Panc1 (cell line): Measurements from ENCODE around the gene PLP1.

Experiments used
- POLR2AphosphoS5 ChIP-seq: IDR thresholded peaks from 2 replicates; pipeline ENCODE4 v1.6.1; 2012; ENCODE audit warnings: mild to moderate bottlenecking, low read depth, low read length, moderate library complexity
- SIN3A ChIP-seq: IDR thresholded peaks from 2 replicates; pipeline ENCODE4 v1.6.1; 2012; ENCODE audit warnings: low read depth, mild to moderate bottlenecking, low read length, moderate library complexity, borderline replicate concordance; ENCODE audit not compliant: insufficient read depth
- TCF7L2 ChIP-seq: IDR thresholded peaks from 2 replicates; pipeline ENCODE4 v1.6.1; 2011; ENCODE audit warnings: mild to moderate bottlenecking, low read depth, low read length, inconsistent platforms
- TF ChIP-seq, protein P1 (sequence below): fragments of 450-650 bp; IDR thresholded peaks from 2 replicates; pipeline ENCODE4 v1.5.1; 2017; ENCODE audit warnings: mild to moderate bottlenecking

- TF ChIP-seq, protein P1, sequence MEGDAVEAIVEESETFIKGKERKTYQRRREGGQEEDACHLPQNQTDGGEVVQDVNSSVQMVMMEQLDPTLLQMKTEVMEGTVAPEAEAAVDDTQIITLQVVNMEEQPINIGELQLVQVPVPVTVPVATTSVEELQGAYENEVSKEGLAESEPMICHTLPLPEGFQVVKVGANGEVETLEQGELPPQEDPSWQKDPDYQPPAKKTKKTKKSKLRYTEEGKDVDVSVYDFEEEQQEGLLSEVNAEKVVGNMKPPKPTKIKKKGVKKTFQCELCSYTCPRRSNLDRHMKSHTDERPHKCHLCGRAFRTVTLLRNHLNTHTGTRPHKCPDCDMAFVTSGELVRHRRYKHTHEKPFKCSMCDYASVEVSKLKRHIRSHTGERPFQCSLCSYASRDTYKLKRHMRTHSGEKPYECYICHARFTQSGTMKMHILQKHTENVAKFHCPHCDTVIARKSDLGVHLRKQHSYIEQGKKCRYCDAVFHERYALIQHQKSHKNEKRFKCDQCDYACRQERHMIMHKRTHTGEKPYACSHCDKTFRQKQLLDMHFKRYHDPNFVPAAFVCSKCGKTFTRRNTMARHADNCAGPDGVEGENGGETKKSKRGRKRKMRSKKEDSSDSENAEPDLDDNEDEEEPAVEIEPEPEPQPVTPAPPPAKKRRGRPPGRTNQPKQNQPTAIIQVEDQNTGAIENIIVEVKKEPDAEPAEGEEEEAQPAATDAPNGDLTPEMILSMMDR, result no peak
- TF ChIP-seq SIN3A (no peak), POLR2AphosphoS5 (no peak), TCF7L2 (no peak)
These were observed 19.9 kb upstream of the PLP1 start for GRCh38 chrX:103756736-103757135.
